GM19468 (cell line): ENCODE results near the gene PTPRN2.

Source experiments
- ATAC-seq: cut with Tn5 transposase; IDR thresholded peaks from one replicate; pipeline ENCODE4 v1.9.1; 2021; ENCODE audit warnings: mild to moderate bottlenecking, moderate library complexity, moderate number of reproducible peaks; ENCODE audit not compliant: unreplicated experiment; ENCODE audit errors: extremely low read depth

Gene PTPRN2

GRCh38 chr7:158450476-158451124 lies 137.0 kb downstream of the PTPRN2 start:
- ATAC-seq: no peak

GRCh38 chr7:158449942-158450341 lies 137.7 kb downstream of the PTPRN2 start:
- no peak for ATAC-seq

- no peak for ATAC-seq
Measured at GRCh38 chr7:158449266-158449665, 138.4 kb downstream of the PTPRN2 start.

- no peak for ATAC-seq
Measured at GRCh38 chr7:158448430-158449100, 139.1 kb downstream of the PTPRN2 start.

- ATAC-seq: no peak
Measured at GRCh38 chr7:158447506-158448171, 140.0 kb downstream of the PTPRN2 start.

GRCh38 chr7:158447151-158447505 lies 140.5 kb downstream of the PTPRN2 start:
- no peak for ATAC-seq

GRCh38 chr7:158446706-158447105 lies 140.9 kb downstream of the PTPRN2 start:
- no peak for ATAC-seq

- ATAC-seq: no peak
Measured at GRCh38 chr7:158446281-158446680, 141.3 kb downstream of the PTPRN2 start.

- ATAC-seq: no peak
Measured at GRCh38 chr7:158445421-158446175, 142.0 kb downstream of the PTPRN2 start.

- ATAC-seq: no peak
Measured at GRCh38 chr7:158444501-158445420, 142.9 kb downstream of the PTPRN2 start.

GRCh38 chr7:158443688-158444483 lies 143.7 kb downstream of the PTPRN2 start:
- no peak for ATAC-seq

GRCh38 chr7:158443014-158443687 lies 144.5 kb downstream of the PTPRN2 start:
- no peak for ATAC-seq

- no peak for ATAC-seq
Measured at GRCh38 chr7:158442260-158442659, 145.4 kb downstream of the PTPRN2 start.

- no peak for ATAC-seq
Measured at GRCh38 chr7:158439035-158439434, 148.6 kb downstream of the PTPRN2 start.

- no peak for ATAC-seq
Measured at GRCh38 chr7:158432369-158433341, 155.0 kb downstream of the PTPRN2 start.

GRCh38 chr7:158431941-158432347 lies 155.7 kb downstream of the PTPRN2 start:
- no peak for ATAC-seq
